ENCODE results near the gene FER.

The FER gene

DNA sequence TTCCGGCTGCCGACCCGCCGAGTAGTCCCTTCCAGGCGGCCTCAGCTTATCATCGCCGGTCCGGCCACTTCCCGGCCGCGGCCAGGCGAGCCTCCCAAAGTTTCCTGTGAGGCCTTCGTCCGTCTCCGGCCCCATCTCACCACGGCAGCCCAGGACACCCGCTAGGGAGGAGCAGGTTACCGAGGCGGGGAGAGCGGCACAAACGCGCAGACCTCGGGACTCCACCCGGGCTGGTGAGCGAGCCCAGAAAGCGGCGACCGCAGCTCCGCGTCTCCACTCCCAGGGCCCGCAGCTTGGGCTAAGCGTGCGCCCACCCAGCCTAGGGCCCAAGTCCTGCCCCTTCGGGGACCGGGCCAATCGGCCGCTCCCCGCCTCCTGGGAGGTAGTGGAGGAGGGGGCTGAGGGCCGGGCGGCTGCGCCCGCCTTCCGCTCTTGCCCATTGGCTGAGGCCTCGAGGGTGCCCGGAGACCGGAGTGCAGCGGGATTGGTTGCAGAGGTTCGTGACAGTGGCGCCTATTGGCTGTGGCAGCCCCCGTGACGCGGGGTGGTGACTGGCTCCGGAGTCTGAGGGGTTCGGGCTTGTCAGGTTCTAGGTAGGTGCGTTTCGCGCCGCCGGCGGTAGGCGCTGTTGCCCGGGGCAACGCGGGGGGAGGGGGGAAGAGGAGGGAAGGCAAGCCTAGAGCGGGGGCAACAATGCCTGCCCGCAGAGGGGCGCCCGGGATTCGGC is 867 bp downstream of the FER start:
- H3K4me3 ChIP-seq (ENCODE audit: low read depth, low read length): peak overlapping the region; percentile 77
- TF ChIP-seq, protein P1, sequence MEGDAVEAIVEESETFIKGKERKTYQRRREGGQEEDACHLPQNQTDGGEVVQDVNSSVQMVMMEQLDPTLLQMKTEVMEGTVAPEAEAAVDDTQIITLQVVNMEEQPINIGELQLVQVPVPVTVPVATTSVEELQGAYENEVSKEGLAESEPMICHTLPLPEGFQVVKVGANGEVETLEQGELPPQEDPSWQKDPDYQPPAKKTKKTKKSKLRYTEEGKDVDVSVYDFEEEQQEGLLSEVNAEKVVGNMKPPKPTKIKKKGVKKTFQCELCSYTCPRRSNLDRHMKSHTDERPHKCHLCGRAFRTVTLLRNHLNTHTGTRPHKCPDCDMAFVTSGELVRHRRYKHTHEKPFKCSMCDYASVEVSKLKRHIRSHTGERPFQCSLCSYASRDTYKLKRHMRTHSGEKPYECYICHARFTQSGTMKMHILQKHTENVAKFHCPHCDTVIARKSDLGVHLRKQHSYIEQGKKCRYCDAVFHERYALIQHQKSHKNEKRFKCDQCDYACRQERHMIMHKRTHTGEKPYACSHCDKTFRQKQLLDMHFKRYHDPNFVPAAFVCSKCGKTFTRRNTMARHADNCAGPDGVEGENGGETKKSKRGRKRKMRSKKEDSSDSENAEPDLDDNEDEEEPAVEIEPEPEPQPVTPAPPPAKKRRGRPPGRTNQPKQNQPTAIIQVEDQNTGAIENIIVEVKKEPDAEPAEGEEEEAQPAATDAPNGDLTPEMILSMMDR (IDR thresholded peaks at IDR 0.05; ENCODE audit: insufficient read depth, low read length, missing control alignments): peak; percentile 13
- ChIA-PET CTCF (no interaction called here), POLR2A (interaction anchor here (0.6 to 1.2 kb wide), 5 partner anchors 21 to 662 kb away, joined by 3 to 10 read pairs (median 3); no protein-coding TSS in a partner anchor)
- DNase-seq (ENCODE audit: low read depth, low spot score): peak; percentile 95

DNA sequence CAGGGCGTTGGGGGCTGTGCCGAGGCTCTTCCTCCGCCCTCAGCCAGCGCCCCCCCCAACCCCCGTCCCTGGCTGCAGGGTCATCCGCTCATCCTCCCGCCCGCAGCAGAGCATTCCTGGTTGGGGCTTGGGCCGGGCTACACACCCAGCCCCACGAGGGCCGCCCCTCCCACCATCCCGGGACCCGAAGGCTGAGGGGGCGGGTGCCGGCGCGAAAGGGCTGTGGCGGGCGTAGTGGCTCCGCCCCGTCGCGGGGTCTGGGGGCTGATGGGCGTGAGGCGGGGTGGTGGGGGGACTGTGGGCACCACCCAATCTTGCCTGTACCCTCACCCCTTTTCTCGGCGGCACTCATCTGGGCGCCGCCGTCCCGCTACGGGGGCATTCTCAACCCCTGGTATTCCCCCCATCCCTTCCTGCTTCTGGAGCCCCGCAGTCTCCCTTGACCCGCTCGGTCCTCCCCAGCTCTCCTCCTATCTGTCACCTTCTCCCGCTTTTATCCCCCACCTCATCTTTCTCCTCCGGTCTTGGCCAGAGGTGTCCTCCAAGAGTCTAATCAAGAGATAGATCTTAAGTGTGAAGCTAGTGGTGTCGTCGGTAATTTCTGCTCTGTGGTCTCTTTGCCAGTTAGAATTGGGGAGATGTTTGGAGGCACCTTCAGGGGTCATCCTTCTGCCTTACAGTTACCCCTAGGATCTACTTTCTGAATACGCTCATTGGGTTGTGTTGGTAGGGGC is 1.6 kb downstream of the FER start:
- CTCF ChIA-PET: interaction anchor here (1.0 to 1.7 kb wide), 2 partner anchors 9 to 228 kb away, joined by 3 to 4 read pairs; no protein-coding TSS in a partner anchor
- POLR2A ChIA-PET: no interaction called here
- no peak for DNase-seq (ENCODE audit: low read depth, low spot score)
- TF ChIP-seq, protein P1 (IDR thresholded peaks at IDR 0.05; ENCODE audit: insufficient read depth, low read length, missing control alignments): no peak
- peak overlapping the region; percentile 77 for H3K4me3 ChIP-seq (ENCODE audit: low read depth, low read length)

DNA sequence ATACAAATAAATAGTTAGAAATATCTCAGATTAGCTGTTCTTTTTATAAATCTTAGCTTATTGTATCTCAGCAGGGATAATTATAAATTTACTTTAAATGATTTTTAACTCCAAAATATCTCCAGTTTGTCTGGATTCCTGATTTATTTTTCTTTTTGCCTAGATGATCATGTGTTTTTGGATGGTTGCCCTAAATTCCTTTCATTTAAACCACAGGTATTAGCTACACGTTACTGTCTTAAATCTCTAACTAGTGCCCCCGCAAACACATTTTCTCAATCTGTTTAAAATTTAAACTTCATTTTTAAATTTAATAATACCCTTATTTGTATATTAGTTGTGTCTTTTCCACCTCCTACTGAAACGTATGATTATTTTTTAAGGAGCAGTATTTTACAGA is 5.6 kb downstream of the FER start:
- ChIA-PET POLR2A (no interaction called here), CTCF (no interaction called here)
- no peak overlapping the region for H3K4me3 ChIP-seq (ENCODE audit: low read depth, low read length)
- TF ChIP-seq, protein P1 (IDR thresholded peaks at IDR 0.05; ENCODE audit: insufficient read depth, low read length, missing control alignments): no peak
- no peak for DNase-seq (ENCODE audit: low read depth, low spot score)

DNA sequence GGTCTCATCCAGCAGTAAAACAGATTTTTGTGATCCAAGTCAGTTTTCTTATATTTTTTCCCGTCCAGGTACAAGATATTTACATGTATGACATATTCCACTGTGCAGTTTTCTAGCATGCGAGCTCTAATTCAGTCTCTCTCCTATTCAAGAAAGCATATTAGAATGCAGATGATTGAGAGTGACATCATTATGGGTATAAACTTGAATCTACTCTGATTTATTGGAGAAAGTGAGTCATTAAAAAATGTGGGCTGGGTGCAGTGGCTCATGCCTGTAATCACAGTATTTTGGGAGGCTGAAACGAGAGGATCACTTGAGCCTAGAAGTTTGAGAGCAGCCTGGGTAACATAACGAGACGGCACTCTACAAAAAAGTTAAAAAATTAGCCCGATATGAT is 6.2 kb downstream of the FER start:
- CTCF ChIA-PET: interaction anchor here (1.4 kb wide), 1 partner anchor 17 kb away, joined by 3 read pairs; no protein-coding TSS in a partner anchor
- no peak for DNase-seq (ENCODE audit: low read depth, low spot score)
- no peak overlapping the region for H3K4me3 ChIP-seq (ENCODE audit: low read depth, low read length)
- POLR2A ChIA-PET: no interaction called here
- TF ChIP-seq, protein P1 (IDR thresholded peaks at IDR 0.05; ENCODE audit: insufficient read depth, low read length, missing control alignments): no peak

DNA sequence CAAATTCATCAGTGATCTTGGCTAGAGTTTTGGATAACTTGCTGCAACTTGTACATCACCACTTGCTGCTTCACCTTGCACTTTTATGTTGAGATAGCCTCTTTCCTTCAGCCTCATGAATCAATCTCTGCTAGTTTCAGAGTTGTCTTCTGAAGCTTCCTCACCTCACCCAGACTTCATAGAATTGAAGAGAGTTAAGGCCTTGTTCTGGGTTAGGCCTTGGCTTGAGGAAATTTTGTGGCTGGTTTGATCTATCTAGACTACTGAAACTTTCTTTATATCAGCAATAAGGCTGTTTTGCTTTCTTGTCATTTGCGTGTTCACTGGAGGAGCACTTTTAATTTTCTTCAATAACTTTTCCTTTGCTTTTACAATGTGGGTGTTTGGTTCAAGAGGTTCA is 12.8 kb downstream of the FER start:
- ChIA-PET CTCF (interaction anchor here (0.9 kb wide), 1 partner anchor 79 kb away, joined by 3 read pairs; no protein-coding TSS in a partner anchor), POLR2A (no interaction called here)
- no peak for DNase-seq (ENCODE audit: low read depth, low spot score)
- H3K4me3 ChIP-seq (ENCODE audit: low read depth, low read length): no peak overlapping the region
- TF ChIP-seq, protein P1 (IDR thresholded peaks at IDR 0.05; ENCODE audit: insufficient read depth, low read length, missing control alignments): no peak

DNA sequence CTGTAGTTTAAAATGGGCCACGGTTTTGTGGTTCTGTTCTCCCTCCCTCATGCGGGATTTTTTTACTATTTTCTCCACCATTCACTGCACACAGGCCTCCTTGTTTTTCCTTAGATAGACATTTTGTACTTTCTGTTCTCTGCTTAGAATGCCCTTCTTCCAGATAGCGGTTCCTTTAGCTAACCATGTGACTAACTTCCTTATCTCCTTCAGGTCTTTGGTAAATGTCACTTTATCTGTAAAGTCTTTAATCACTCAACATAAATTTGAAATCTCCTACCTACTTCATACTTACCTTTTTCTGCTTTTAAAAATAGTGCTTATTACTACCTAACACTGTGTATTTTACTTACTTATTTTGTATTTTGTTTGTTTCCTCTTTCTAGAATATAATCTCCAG is 15.0 kb downstream of the FER start:
- no peak overlapping the region for H3K4me3 ChIP-seq (ENCODE audit: low read depth, low read length)
- ChIA-PET CTCF (no interaction called here), POLR2A (no interaction called here)
- TF ChIP-seq, protein P1 (IDR thresholded peaks at IDR 0.05; ENCODE audit: insufficient read depth, low read length, missing control alignments): no peak
- no peak for DNase-seq (ENCODE audit: low read depth, low spot score)
